GM23248 (cell line): ENCODE results near the gene ALOXE3. TPM values are rescaled to one million over a fixed set of nuclear protein-coding genes. Genes with fewer than 3 reads are reported as not detected.

ENCODE experiments used
- DNase-seq: peaks from one replicate; pipeline ENCODE4 v3.0.0-alpha.2; 2015
- H2AFZ ChIP-seq: fragments of 200-600 bp; sonication (generic); 2 replicates; pipeline ENCODE4 v1.6.1; 2016; ENCODE audit warnings: antibody characterized with exemption
- H3F3A ChIP-seq: fragments of 200-600 bp; sonication (generic); 2 replicates; pipeline ENCODE4 v1.6.1; 2016; ENCODE audit warnings: mild to moderate bottlenecking, antibody characterized with exemption, mixed run types; ENCODE audit not compliant: insufficient read depth
- H3K27ac ChIP-seq: fragments of 200-600 bp; sonication (generic); 2 replicates; pipeline ENCODE4 v1.5.1; 2016; ENCODE audit warnings: mild to moderate bottlenecking
- H3K27me3 ChIP-seq: fragments of 200-600 bp; sonication (generic); replicated peaks from 2 replicates; pipeline ENCODE4 v1.6.1; 2016; ENCODE audit warnings: mild to moderate bottlenecking; ENCODE audit not compliant: insufficient read depth
- H3K36me3 ChIP-seq: fragments of 200-600 bp; sonication (generic); 2 replicates; pipeline ENCODE4 v1.6.1; 2016; ENCODE audit warnings: low read depth, mild to moderate bottlenecking
- H3K4me1 ChIP-seq: fragments of 200-600 bp; sonication (generic); 2 replicates; pipeline ENCODE4 v1.6.1; 2016; ENCODE audit warnings: mild to moderate bottlenecking; ENCODE audit not compliant: insufficient read depth
- H3K4me2 ChIP-seq: fragments of 200-600 bp; sonication (generic); one replicate; pipeline ENCODE4 v1.6.1; 2016; ENCODE audit warnings: mild to moderate bottlenecking; ENCODE audit not compliant: unreplicated experiment
- H3K4me3 ChIP-seq: fragments of 200-600 bp; sonication (generic); 2 replicates; pipeline ENCODE4 v1.5.1; 2016; ENCODE audit warnings: mild to moderate bottlenecking
- H3K79me2 ChIP-seq: fragments of 200-600 bp; sonication (generic); 2 replicates; pipeline ENCODE4 v1.6.1; 2016; ENCODE audit warnings: mild to moderate bottlenecking; ENCODE audit not compliant: insufficient read depth
- H3K9ac ChIP-seq: fragments of 200-600 bp; sonication (generic); 2 replicates; pipeline ENCODE4 v1.6.1; 2016; ENCODE audit warnings: mild to moderate bottlenecking
- H3K9me2 ChIP-seq: fragments of 200-600 bp; sonication (generic); 2 replicates; pipeline ENCODE4 v1.6.1; 2016; ENCODE audit warnings: mixed run types, mild to moderate bottlenecking, moderate library complexity; ENCODE audit not compliant: insufficient read depth
- H3K9me3 ChIP-seq: fragments of 200-600 bp; sonication (generic); one replicate; pipeline ENCODE4 v1.6.1; 2017; ENCODE audit warnings: low read depth
- H4K20me1 ChIP-seq: fragments of 200-600 bp; sonication (generic); 2 replicates; pipeline ENCODE4 v1.6.0; 2016; ENCODE audit not compliant: insufficient read depth
- EZH2 ChIP-seq: fragments of 200-600 bp; sonication (generic); IDR thresholded peaks from 2 replicates; pipeline ENCODE4 v1.6.1; 2018; ENCODE audit warnings: antibody characterized with exemption, mild to moderate bottlenecking; ENCODE audit not compliant: insufficient read depth, poor library complexity, severe bottlenecking
- EZH2phosphoT487 ChIP-seq: fragments of 200-600 bp; sonication (generic); IDR thresholded peaks from 2 replicates; pipeline ENCODE4 v1.6.1; 2018; ENCODE audit warnings: antibody characterized with exemption, moderate library complexity, mild to moderate bottlenecking, low read depth; ENCODE audit not compliant: insufficient read depth
- WGBS, 2 experiments: methylation state at CpG; one replicate each; pipeline ENCODE4 v1.1.6; 2015 to 2017; ENCODE audit warnings: low lambda C conversion rate in 2 of 2, low coverage in 1 of 2; ENCODE audit errors: missing lambda C conversion rate in 2 of 2; 5-methylcytosine and 5-hydroxymethylcytosine counted together
- in situ Hi-C: fragments of 300-500 bp; cut with MboI; formaldehyde crosslinking; loops from 2 replicates; pipeline ENCODE4 v1.15.0; 2020
- polyA plus RNA-seq: library from polyadenylated mRNA; unstranded; fragments of >200 nt; fragmentation: Nextera tagmentation; extraction: Ambion mirVana; gene quantifications from 2 replicates; pipeline ENCODE4 v1.2.1, GENCODE V29; 2016
- total RNA-seq: library from RNA; depleted of rRNA; stranded (reverse); fragments of >200 nt; shearing (Covaris generic); gene quantifications from 2 replicates; pipeline ENCODE4 v1.2.3, GENCODE V29; 2014

Gene ALOXE3
- total and polyA plus RNA-seq, 2 experiments from 2014 or later, result under 0.01 to 0.11 TPM

- TF ChIP-seq EZH2phosphoT487, result no peak
- TF ChIP-seq EZH2, result no peak
- Histone ChIP-seq H3K79me2 (no peaks in the 10 kb centered on the region), H4K20me1 (no peaks in the 10 kb centered on the region), H2AFZ (no peak overlapping the region), H3F3A (peaks cover 23% of the 10 kb centered on the region), H3K4me1 (no peaks in the 10 kb centered on the region), H3K36me3 (peaks cover 25% of the 10 kb centered on the region; the same call in 1 of the 2 replicates), H3K27ac (no peak overlapping the region), H3K9me3 (no peaks in the 10 kb centered on the region), H3K4me2 (no peak overlapping the region), H3K9me2 (no peaks in the 10 kb centered on the region), H3K4me3 (no peak overlapping the region), H3K9ac (no peak overlapping the region), H3K27me3 (no peaks in the 10 kb centered on the region)
- no peak for DNase-seq
- 80 to 81% methylated on average over 10 to 22 of the region's 22 CpGs for WGBS, 2 experiments
- in situ Hi-C loops, result no loop called here
Measured at GRCh38 chr17:8143581-8144400, 25.5 kb upstream of the ALOXE3 start.

DNA sequence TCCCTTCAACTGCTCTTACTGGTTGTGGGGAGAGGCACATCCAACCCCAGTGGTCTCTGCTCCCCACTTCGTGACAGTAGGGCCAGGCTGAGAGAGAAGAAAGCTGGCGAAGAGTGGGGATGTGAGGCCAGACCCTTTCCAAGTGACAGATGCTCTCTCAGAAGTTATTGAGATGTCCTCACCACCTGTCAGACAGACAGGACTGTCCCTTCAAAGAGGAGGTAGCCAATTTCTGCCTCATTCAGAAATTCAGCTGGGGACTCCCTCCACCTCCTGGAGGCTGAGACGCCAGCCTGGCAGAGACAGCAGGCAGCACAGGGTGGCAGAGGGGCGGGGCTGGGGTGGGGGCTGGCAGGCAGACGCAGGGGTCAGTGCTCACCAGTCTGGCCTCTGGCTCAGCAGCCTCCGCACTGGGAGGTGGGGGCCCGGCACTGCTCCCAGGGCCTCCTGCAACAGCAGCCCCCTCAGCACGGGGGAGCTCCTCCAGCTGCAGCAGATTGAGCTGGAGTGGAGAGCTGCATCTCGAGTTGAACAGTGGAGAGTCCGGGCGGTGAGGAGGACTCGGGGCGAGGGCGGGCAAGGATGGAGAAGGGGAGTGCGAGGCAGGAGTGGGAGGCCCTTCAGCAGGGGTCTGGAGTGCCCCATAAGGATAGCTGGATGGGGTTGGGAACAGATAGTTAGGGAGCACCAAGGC is 24.7 kb upstream of the ALOXE3 start:
- H3K27ac ChIP-seq, result no peak overlapping the region
- peaks cover 4% of the 10 kb centered on the region for H3K4me1 ChIP-seq
- no peak overlapping the region for H3K4me2 ChIP-seq
- H3K9me2 ChIP-seq, result no peaks in the 10 kb centered on the region
- in situ Hi-C loops, result no loop called here
- no peak for TF ChIP-seq EZH2
- TF ChIP-seq EZH2phosphoT487, result no peak
- no peak overlapping the region for H3K4me3 ChIP-seq
- no peaks in the 10 kb centered on the region for H4K20me1 ChIP-seq
- H3K9ac ChIP-seq, result no peak overlapping the region
- DNase-seq, result no peak
- peaks cover 17% of the 10 kb centered on the region; the same call in 1 of the 2 replicates for H3K36me3 ChIP-seq
- H3F3A ChIP-seq, result peaks cover 27% of the 10 kb centered on the region
- no peaks in the 10 kb centered on the region for H3K9me3 ChIP-seq
- 78 to 86% methylated on average over 6 to 14 of the region's 15 CpGs for WGBS, 2 experiments
- H2AFZ ChIP-seq, result no peak overlapping the region
- no peaks in the 10 kb centered on the region for H3K79me2 ChIP-seq
- H3K27me3 ChIP-seq, result no peaks in the 10 kb centered on the region

GRCh38 chr17:8142158-8142886 is 24.0 kb upstream of the ALOXE3 start:
- Histone ChIP-seq H4K20me1 (no peaks in the 10 kb centered on the region), H3F3A (peaks cover 29% of the 10 kb centered on the region), H3K27ac (no peak overlapping the region), H3K79me2 (no peaks in the 10 kb centered on the region), H3K4me2 (no peak overlapping the region), H3K9me3 (no peaks in the 10 kb centered on the region), H3K27me3 (no peaks in the 10 kb centered on the region), H3K9me2 (no peaks in the 10 kb centered on the region), H3K36me3 (peaks cover 16% of the 10 kb centered on the region; the same call in 1 of the 2 replicates), H3K9ac (no peak overlapping the region), H2AFZ (no peak overlapping the region), H3K4me3 (no peak overlapping the region), H3K4me1 (peaks cover 5% of the 10 kb centered on the region)
- WGBS, 2 experiments, result 84 to 86% methylated on average over 23 of the region's 23 CpGs
- no peak for DNase-seq
- in situ Hi-C loops, result no loop called here
- TF ChIP-seq EZH2phosphoT487 (no peak), EZH2 (no peak)

- Histone ChIP-seq H3K79me2 (no peaks in the 10 kb centered on the region), H4K20me1 (no peaks in the 10 kb centered on the region), H3K36me3 (peaks cover 16% of the 10 kb centered on the region; the same call in 1 of the 2 replicates), H3K9me2 (no peaks in the 10 kb centered on the region), H3K9me3 (no peaks in the 10 kb centered on the region), H3K4me1 (peaks cover 5% of the 10 kb centered on the region), H3K4me3 (no peak overlapping the region), H3K4me2 (no peak overlapping the region), H3F3A (peaks cover 29% of the 10 kb centered on the region), H3K9ac (no peak overlapping the region), H3K27ac (no peak overlapping the region), H2AFZ (no peak overlapping the region), H3K27me3 (no peaks in the 10 kb centered on the region)
- in situ Hi-C loops, result no loop called here
- no peak for TF ChIP-seq EZH2
- TF ChIP-seq EZH2phosphoT487, result no peak
- 80 to 86% methylated on average over 11 of the region's 11 CpGs for WGBS, 2 experiments
- no peak for DNase-seq
Measured at GRCh38 chr17:8141741-8142140, 23.4 kb upstream of the ALOXE3 start.
